Natural killer cell (primary cell): Measurements from ENCODE around the gene PELO. TPM values are rescaled to one million over a fixed set of nuclear protein-coding genes. Genes with fewer than 3 reads are reported as not detected.

ENCODE experiments used
- ATAC-seq, 3 donors: fragments of 150-1000 bp in 2 of 3; fragments of 200-7000 bp in 1 of 3; cut with Tn5 transposase; 1 replicate in 1 of 3; 2 replicates in 2 of 3; pipeline ENCODE4 v1.10.0; 2021; ENCODE audit warnings: mild to moderate bottlenecking in 2 of 3, moderate library complexity in 2 of 3
- DNase-seq, 2 donors: peaks; one replicate each; pipeline versions ENCODE4 v3.0.0 to v3.0.0-alpha.2; 2013 to 2021; ENCODE audit warnings: mixed read lengths in 1 of 2
- H3K27ac ChIP-seq: one replicate; pipeline ENCODE4 v1.5.1; 2013; ENCODE audit warnings: mild to moderate bottlenecking, low read length
- H3K27me3 ChIP-seq: one replicate; pipeline ENCODE4 v1.6.1; 2013; ENCODE audit warnings: low read length; ENCODE audit not compliant: control insufficient read depth, insufficient read depth
- H3K36me3 ChIP-seq: one replicate; pipeline ENCODE4 v1.6.1; 2013; ENCODE audit warnings: low read length; ENCODE audit not compliant: control insufficient read depth, insufficient read depth
- H3K4me1 ChIP-seq: one replicate; pipeline ENCODE4 v1.6.1; 2013; ENCODE audit warnings: low read length; ENCODE audit not compliant: control insufficient read depth, insufficient read depth
- H3K4me3 ChIP-seq: one replicate; pipeline ENCODE4 v1.5.1; 2013; ENCODE audit warnings: low read length
- H3K9me3 ChIP-seq: one replicate; pipeline ENCODE4 v1.6.1; 2013; ENCODE audit warnings: low read length; ENCODE audit not compliant: control insufficient read depth, insufficient read depth
- H3K27ac Mint-ChIP-seq, 2 donors: one replicate each; pipeline ENCODE4 v1.8.0; 2022; ENCODE audit warnings: mild to moderate bottlenecking in 2 of 2, mixed read lengths in 2 of 2, moderate library complexity in 1 of 2
- H3K27me3 Mint-ChIP-seq, 2 donors: one replicate each; pipeline ENCODE4 v1.8.0; 2022; ENCODE audit warnings: low read depth in 2 of 2, mixed read lengths in 2 of 2
- H3K36me3 Mint-ChIP-seq: one replicate; pipeline ENCODE4 v1.8.0; 2022; ENCODE audit warnings: mixed read lengths
- H3K4me1 Mint-ChIP-seq, 2 donors: one replicate each; pipeline ENCODE4 v1.8.0; 2022; ENCODE audit warnings: mixed read lengths in 2 of 2
- H3K4me3 Mint-ChIP-seq: one replicate; pipeline ENCODE4 v1.8.0; 2022; ENCODE audit warnings: mild to moderate bottlenecking, moderate library complexity, mixed read lengths
- H3K9me3 Mint-ChIP-seq, 2 donors: one replicate each; pipeline ENCODE4 v1.8.0; 2022; ENCODE audit warnings: mixed read lengths in 2 of 2
- WGBS: methylation state at CpG from one replicate; pipeline ENCODE4 v1.1.7; 2013; ENCODE audit warnings: missing lambda C conversion rate; ENCODE audit not compliant: insufficient coverage; 5-methylcytosine and 5-hydroxymethylcytosine counted together
- intact Hi-C: fragments of 100-400 bp; cut with micrococcal nuclease; formaldehyde crosslinking; loops from one replicate; pipeline ENCODE4 v1.14.2; 2022
- total RNA-seq, 4 donors: library from RNA; stranded (reverse); fragments of 120-200 nt in 1 of 4; gene quantifications; one replicate each; pipeline versions ENCODE4 v1.2.3 to v1.2.4, GENCODE V29; 2013 to 2022
- TF ChIP-seq, protein P1 (sequence below): fragments of 200-600 bp; IDR thresholded peaks from one replicate; pipeline ENCODE4 v1.8.0; 2022; ENCODE audit warnings: antibody characterized with exemption

Gene PELO
- total RNA-seq, 3 donors from 2014 or later (not counting 1 experiment from before 2014, with no cell fraction given) = 2.6 to 3.9 (median 3.7) TPM

DNA sequence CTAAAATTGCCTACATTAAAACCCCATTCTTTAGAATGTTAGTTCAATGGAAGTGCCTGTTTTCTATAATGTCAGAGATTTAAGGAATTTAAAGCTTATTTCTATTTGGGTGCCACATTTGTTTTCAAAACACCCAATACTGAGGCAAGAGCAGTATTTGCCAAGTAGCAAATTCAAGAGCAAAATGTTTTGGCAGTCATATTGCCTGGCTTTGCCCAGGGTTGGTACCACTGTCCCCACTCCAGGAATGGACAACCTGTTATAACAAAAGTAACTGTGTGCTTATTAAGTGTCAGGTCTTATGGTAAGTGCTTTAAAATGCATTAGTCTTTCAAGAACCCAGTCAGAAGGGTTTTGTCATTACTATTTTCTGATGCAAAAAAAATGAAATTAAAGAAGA lies 19.3 kb downstream of the PELO start:
- Histone ChIP-seq H3K9me3 (no peaks in the 10 kb centered on the region), H3K4me3 (no peak overlapping the region), H3K4me1 (no peaks in the 10 kb centered on the region), H3K27ac (no peak overlapping the region), H3K27me3 (no peaks in the 10 kb centered on the region), H3K36me3 (no peaks in the 10 kb centered on the region)
- intact Hi-C loops = no loop called here
- Mint-ChIP-seq H3K27me3 (no peaks in the 10 kb centered on the region), H3K4me1 (peaks cover 9 to 17% of the 10 kb centered on the region in 2 donors), H3K9me3 (no peaks in the 10 kb centered on the region), H3K36me3 (no peaks in the 10 kb centered on the region), H3K27ac (no peak overlapping the region), H3K4me3 (no peak overlapping the region)
- no peak for DNase-seq
- TF ChIP-seq, protein P1, sequence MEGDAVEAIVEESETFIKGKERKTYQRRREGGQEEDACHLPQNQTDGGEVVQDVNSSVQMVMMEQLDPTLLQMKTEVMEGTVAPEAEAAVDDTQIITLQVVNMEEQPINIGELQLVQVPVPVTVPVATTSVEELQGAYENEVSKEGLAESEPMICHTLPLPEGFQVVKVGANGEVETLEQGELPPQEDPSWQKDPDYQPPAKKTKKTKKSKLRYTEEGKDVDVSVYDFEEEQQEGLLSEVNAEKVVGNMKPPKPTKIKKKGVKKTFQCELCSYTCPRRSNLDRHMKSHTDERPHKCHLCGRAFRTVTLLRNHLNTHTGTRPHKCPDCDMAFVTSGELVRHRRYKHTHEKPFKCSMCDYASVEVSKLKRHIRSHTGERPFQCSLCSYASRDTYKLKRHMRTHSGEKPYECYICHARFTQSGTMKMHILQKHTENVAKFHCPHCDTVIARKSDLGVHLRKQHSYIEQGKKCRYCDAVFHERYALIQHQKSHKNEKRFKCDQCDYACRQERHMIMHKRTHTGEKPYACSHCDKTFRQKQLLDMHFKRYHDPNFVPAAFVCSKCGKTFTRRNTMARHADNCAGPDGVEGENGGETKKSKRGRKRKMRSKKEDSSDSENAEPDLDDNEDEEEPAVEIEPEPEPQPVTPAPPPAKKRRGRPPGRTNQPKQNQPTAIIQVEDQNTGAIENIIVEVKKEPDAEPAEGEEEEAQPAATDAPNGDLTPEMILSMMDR = no peak
- no peak for ATAC-seq

DNA sequence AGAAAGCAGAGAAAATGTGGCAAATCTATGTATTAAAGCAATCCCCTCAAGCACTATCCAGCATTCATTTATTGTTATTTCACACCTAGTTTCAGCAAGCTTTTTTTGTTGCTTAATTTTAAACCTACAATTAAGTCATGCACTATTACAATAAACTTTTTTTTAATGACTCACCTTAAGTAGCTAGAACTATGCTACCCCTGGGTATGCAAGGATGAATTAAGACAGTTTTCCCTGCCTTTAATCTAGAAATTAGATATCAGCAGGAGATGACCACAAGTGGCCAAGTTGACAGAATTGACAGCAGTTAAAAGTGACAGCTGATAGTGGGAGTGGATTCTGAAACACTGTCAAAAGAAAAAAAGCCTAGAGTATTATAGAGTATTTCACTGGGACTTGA lies 20.0 kb downstream of the PELO start:
- Mint-ChIP-seq H3K4me3 (no peak overlapping the region), H3K27me3 (no peaks in the 10 kb centered on the region), H3K9me3 (no peaks in the 10 kb centered on the region), H3K4me1 (peaks cover 9 to 17% of the 10 kb centered on the region in 2 donors), H3K36me3 (no peaks in the 10 kb centered on the region), H3K27ac (no peak overlapping the region)
- H3K9me3 ChIP-seq = no peaks in the 10 kb centered on the region
- no peak for DNase-seq
- no peak overlapping the region for H3K27ac ChIP-seq
- intact Hi-C loops = no loop called here
- H3K27me3 ChIP-seq = no peaks in the 10 kb centered on the region
- H3K36me3 ChIP-seq = no peaks in the 10 kb centered on the region
- no peaks in the 10 kb centered on the region for H3K4me1 ChIP-seq
- ATAC-seq = no peak
- TF ChIP-seq, protein P1 = no peak
- no peak overlapping the region for H3K4me3 ChIP-seq

DNA sequence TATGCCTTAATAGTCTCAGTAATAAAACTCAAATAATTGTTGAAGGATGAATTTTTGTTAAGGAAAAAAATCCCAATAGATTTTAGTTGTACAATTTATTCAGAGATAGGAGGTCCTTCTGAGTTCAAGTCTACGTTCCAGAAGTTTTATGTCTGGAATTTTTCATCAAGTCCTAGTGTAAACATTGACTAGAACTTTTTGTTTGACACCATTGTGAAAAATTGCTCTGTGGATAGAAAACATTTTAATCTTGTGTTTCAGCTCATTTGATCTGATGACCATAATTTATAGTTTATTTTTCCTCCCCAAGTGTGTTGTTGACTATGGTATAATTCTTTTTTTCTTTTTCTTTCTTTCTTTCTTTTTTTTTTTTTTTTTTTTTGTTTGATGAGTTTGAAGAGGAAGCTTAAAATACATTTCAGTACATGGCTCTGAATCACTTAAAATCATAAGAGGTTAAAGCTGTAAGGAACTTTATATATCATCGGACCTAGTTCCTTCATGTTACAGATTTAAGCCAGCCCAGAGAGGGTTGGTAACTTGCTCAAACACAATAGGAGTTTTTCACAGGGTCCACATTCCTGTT lies 20.7 kb downstream of the PELO start:
- ATAC-seq (no peak), DNase-seq (no peak)
- Histone ChIP-seq H3K36me3 (no peaks in the 10 kb centered on the region), H3K4me1 (no peaks in the 10 kb centered on the region), H3K27me3 (no peaks in the 10 kb centered on the region), H3K9me3 (no peaks in the 10 kb centered on the region), H3K27ac (no peak overlapping the region), H3K4me3 (no peak overlapping the region)
- no peaks in the 10 kb centered on the region for H3K27me3 Mint-ChIP-seq
- intact Hi-C loops = no loop called here
- 100% methylated on average over 2 of the region's 2 CpGs for WGBS
- no peaks in the 10 kb centered on the region for H3K9me3 Mint-ChIP-seq
- H3K36me3 Mint-ChIP-seq = no peaks in the 10 kb centered on the region
- no peak overlapping the region for H3K4me3 Mint-ChIP-seq
- TF ChIP-seq, protein P1 = no peak
- H3K27ac Mint-ChIP-seq = no peak overlapping the region
- peaks cover 3 to 16% of the 10 kb centered on the region in 2 donors for H3K4me1 Mint-ChIP-seq

DNA sequence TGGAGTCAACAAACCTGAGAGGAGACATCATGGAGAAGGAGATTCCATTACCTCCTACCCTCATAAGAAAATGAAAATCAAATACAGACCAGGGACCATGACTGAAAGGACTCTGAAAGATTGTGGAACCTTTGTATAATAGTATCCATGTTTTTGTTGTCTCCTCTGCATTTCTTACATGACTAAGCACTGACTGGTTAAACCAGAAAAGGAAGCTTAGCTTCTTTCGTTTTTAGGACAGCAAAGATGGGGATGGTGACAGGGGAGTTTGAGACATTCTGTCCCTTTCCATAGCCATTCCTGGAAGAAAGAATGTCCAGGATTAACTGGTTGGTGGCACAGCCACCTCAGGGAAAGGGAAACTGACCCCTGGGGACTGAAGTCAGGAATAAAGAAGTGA lies 22.2 kb downstream of the PELO start:
- H3K27ac ChIP-seq = no peak overlapping the region
- DNase-seq (no peak), ATAC-seq (no peak)
- no peaks in the 10 kb centered on the region for H3K9me3 ChIP-seq
- no peaks in the 10 kb centered on the region for H3K4me1 ChIP-seq
- no peaks in the 10 kb centered on the region for H3K36me3 ChIP-seq
- Mint-ChIP-seq H3K4me3 (no peak overlapping the region), H3K4me1 (peaks cover 0 to 5% of the 10 kb centered on the region in 2 donors), H3K27me3 (no peaks in the 10 kb centered on the region), H3K27ac (no peak overlapping the region), H3K9me3 (no peaks in the 10 kb centered on the region), H3K36me3 (no peaks in the 10 kb centered on the region)
- WGBS = 33% methylated on average over 1 of the region's 1 CpG
- H3K4me3 ChIP-seq = no peak overlapping the region
- TF ChIP-seq, protein P1 = no peak
- intact Hi-C loops = no loop called here
- H3K27me3 ChIP-seq = no peaks in the 10 kb centered on the region
